SU-DHL-6 (cell line): ENCODE results near the gene ACACB.

Source experiments
- CTCF ChIP-seq: fragments of 200-600 bp; sonication (generic); IDR thresholded peaks from one replicate; pipeline ENCODE4 v1.5.1; 2017; ENCODE audit warnings: antibody characterized with exemption, mild to moderate bottlenecking, low read length, moderate library complexity; ENCODE audit not compliant: insufficient read depth, poor library complexity, severe bottlenecking
- EZH2phosphoT487 ChIP-seq: fragments of 200-600 bp; sonication (generic), shearing (Covaris generic); conservative IDR thresholded peaks from 2 replicates; pipeline ENCODE4 v1.6.1; 2018; ENCODE audit warnings: mild to moderate bottlenecking, antibody characterized with exemption, low read length, moderate library complexity, mixed read lengths

DNA sequence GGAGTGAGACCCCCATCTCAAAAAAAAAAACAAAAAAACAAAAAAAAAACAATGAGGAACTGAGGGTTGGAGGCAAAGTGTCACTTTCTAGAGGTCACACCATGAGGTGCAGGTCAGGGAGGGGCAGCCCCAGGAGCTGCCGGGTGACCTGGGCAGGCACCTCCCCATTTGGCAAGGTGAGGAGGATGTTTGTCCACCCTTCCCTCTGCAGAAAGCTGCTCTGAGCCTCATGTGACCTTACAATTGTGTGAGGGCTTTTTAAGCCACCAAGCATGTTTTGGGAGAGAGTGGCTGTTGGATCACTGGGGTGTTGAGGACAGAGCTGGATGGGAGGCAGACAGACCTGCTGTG lies 143.1 kb downstream of the ACACB start:
- TF ChIP-seq CTCF (no peak), EZH2phosphoT487 (no peak)
